ENCODE results near the gene RGL1.
A peak's percentile ranks its signal among the peaks of the same experiment; 100 is the strongest.
"Not testable (repeated sequence)": the region's sequence is repeated elsewhere in the genome, so short reads cannot be mapped to it uniquely, and the experiment has no call there.

Gene RGL1

DNA sequence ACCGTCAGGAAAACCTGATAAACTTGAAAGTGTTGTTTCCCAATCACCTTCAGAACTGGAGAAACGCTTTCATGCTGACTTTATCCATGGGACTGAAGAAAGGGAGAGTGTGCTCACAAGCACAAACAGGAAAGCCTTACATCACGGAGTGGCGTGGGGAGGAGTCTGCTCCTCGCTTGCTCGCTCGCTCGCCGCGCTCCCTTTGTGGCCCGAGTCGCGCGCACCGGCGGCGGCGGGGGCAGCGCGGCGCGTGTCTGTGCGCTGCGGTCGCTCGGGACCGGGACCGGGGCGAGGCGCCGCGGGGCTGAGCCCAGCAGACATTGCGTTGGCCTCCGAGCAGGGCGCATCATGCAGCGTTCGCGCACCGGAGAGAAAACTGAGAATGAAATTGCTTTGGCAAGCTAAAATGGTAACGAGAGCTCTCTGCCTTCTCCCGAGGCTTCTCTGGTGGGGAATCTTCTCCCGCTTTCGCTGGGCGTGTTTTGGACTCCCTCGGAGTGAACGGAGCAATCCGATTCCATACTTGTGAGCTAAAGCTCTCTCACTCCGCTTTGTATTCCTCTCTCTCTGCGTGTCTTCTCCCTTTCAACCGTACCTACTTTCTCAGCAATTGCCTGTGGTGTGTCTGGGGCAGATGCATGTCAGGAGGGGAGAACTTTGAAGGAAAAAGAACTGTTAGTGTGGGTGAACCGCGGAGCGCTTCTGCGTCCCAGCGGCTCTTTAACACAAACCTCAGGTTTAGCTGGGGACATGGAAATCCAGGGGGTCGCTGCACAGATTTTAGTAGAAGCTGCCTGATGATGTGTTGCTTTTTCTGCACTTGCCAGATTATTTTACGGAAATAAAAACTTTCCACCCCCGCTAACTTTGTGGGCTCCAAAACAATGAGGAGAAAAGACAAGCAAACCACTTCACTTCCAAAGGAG, at the start of gene RGL1:
Gene RGL1 (plus strand): TSS at position 205 of the 926 bp plus-strand sequence. CDS start 178 bp downstream, at position 383.
- H2AFZ ChIP-seq (ENCODE audit: low read depth, low read length): peak within 1 kb of the TSS; percentile 82
- peaks cover 21% of the 10 kb centered on the region for H3K4me1 ChIP-seq (ENCODE audit: insufficient read depth, low read length)
- no peaks in the 10 kb centered on the region for H3K27me3 ChIP-seq (ENCODE audit: insufficient read depth, low read length)
- no peaks in the 10 kb centered on the region for H3K36me3 ChIP-seq (ENCODE audit: insufficient read depth, low read length)
- H3K9me3 ChIP-seq (ENCODE audit: low read length): peaks cover 6% of the 10 kb centered on the region
- H3K4me3 ChIP-seq (ENCODE audit: low read length): peak within 1 kb of the TSS; percentile 57

DNA sequence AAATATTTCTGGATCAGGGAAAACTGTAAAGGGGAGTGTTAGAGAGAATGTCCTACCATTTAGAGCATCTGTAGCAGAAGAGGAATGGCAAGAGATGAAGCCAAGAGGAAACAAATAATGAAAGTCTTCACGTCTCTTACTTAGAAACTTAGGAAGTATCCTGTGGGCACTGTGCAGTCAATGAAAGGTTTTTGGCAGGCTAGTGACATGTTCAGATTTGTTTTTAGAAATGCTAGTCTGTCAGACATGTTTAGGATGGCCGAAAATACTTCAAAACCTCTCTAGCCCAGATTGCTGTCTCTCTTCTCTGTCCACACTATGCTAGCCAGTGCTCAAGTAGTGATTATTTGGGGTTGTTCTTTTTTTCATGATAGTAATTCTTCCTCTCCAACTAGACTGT, 48.6 kb upstream of the RGL1 start:
- Histone ChIP-seq H3K36me3 (ENCODE audit: insufficient read depth, low read length) (no peaks in the 10 kb centered on the region), H3K4me3 (ENCODE audit: low read length) (no peak overlapping the region), H3K4me1 (ENCODE audit: insufficient read depth, low read length) (no peaks in the 10 kb centered on the region), H3K9me3 (ENCODE audit: low read length) (peaks cover 3% of the 10 kb centered on the region), H2AFZ (ENCODE audit: low read depth, low read length) (no peak overlapping the region), H3K27me3 (ENCODE audit: insufficient read depth, low read length) (no peaks in the 10 kb centered on the region)

DNA sequence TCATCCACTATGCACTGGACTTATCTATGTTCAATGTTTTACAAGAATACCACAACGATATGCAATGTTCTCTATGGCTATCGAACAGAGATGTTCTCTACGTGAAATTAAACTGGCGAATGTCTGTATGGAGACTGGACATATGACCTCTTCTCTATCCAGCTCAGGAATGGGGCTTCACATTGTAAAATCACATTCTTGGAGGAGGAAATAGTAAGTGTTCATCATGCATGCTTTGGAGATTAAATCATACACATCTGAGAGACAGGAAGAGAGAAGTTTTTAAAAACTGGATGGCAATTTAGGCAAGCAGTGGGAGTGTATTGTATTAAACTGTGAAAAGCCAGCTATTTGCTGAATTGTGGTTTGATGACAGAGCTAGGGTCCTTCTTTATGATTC, 47.9 kb upstream of the RGL1 start:
- H3K9me3 ChIP-seq (ENCODE audit: low read length): peaks cover 3% of the 10 kb centered on the region
- no peak overlapping the region for H2AFZ ChIP-seq (ENCODE audit: low read depth, low read length)
- no peaks in the 10 kb centered on the region for H3K27me3 ChIP-seq (ENCODE audit: insufficient read depth, low read length)
- H3K4me3 ChIP-seq (ENCODE audit: low read length): no peak overlapping the region
- no peaks in the 10 kb centered on the region for H3K4me1 ChIP-seq (ENCODE audit: insufficient read depth, low read length)
- H3K36me3 ChIP-seq (ENCODE audit: insufficient read depth, low read length): no peaks in the 10 kb centered on the region

DNA sequence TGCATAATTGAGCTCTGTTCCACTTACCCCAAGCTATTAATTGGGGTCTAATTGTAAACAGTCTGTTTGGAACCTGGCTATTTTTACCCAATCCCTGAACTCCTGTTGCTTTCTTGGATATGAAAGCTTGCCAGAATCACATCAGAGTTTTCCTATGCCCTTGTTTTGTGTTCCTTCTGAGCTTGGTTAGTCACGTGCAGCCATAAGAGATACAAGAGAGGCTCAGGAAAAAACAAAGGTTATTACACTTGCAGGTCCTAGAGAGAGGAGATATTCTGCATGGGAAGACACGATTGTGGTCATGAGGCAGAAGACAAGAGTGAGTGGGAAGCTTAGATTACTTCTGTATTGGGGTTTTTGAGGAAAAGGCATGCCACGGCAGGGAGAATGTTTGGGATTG, 46.0 kb upstream of the RGL1 start:
- Histone ChIP-seq H2AFZ (ENCODE audit: low read depth, low read length) (no peak overlapping the region), H3K9me3 (ENCODE audit: low read length) (peaks cover 2% of the 10 kb centered on the region), H3K4me3 (ENCODE audit: low read length) (no peak overlapping the region), H3K27me3 (ENCODE audit: insufficient read depth, low read length) (no peaks in the 10 kb centered on the region), H3K4me1 (ENCODE audit: insufficient read depth, low read length) (no peaks in the 10 kb centered on the region), H3K36me3 (ENCODE audit: insufficient read depth, low read length) (no peaks in the 10 kb centered on the region)

DNA sequence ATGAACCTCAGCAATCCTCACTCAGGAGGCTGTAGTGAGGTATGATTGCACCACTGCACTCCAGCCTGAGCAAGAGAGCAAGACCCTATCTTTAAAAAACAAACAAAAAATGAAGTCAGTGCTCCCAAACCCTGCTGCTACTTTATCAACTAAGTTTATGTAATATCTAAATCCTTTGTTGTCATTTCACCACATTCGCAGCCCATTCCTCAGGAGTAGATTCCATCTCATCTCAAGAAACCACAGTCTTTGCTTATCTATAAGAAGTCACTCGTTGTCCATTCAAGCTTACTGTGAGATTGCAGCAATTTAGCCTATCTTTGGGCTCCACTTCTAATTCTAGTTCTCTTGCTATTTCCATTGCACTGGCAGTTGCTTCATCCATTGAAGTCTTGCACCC, 44.3 kb upstream of the RGL1 start:
- Histone ChIP-seq H3K4me1 (ENCODE audit: insufficient read depth, low read length) (no peaks in the 10 kb centered on the region), H2AFZ (ENCODE audit: low read depth, low read length) (no peak overlapping the region), H3K4me3 (ENCODE audit: low read length) (no peak overlapping the region), H3K9me3 (ENCODE audit: low read length) (peaks cover 6% of the 10 kb centered on the region), H3K36me3 (ENCODE audit: insufficient read depth, low read length) (no peaks in the 10 kb centered on the region), H3K27me3 (ENCODE audit: insufficient read depth, low read length) (no peaks in the 10 kb centered on the region)

DNA sequence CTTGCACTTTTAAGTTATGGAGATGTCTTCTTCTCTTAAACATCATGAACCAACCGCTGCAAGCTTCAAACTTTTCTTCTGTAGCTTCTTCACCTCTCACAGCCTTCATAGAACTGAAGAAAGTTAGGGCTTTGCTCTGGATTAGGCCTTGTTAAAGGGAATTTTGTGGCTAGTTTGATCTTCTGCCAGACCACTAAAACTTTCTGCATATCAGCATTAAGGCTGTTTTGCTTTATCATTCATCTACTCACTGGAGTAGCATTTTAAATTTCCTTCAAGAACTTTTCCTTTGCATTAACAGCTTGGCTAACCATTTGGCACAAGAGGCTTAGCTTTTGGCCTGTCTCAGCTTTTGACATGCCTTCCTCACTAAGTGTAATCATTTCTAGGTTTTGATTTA, 43.0 kb upstream of the RGL1 start:
- Histone ChIP-seq H3K4me3 (ENCODE audit: low read length) (no peak overlapping the region), H2AFZ (ENCODE audit: low read depth, low read length) (no peak overlapping the region), H3K4me1 (ENCODE audit: insufficient read depth, low read length) (no peaks in the 10 kb centered on the region), H3K36me3 (ENCODE audit: insufficient read depth, low read length) (no peaks in the 10 kb centered on the region), H3K27me3 (ENCODE audit: insufficient read depth, low read length) (no peaks in the 10 kb centered on the region), H3K9me3 (ENCODE audit: low read length) (peaks cover 6% of the 10 kb centered on the region)

DNA sequence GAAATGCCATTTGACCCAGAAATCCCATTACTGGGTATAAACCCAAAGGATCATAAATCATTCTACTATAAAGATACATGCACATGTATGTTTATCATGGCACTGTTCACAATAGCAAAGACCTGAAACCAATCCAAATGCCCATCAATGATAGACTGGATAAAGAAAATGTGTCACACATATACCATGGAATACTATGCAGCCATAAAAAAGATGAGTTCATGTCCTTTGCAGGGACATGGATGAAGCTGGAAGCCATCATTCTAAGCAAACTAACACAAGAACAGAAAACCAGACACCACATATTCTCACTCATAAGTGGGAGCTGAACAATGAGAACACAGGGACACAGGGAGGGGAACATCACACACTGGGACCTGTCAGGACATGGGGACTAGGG, 42.1 kb upstream of the RGL1 start:
- H3K27me3 ChIP-seq (ENCODE audit: insufficient read depth, low read length); H3K36me3 ChIP-seq (ENCODE audit: insufficient read depth, low read length); H3K4me3 ChIP-seq (ENCODE audit: low read length); H3K9me3 ChIP-seq (ENCODE audit: low read length); H3K4me1 ChIP-seq (ENCODE audit: insufficient read depth, low read length); H2AFZ ChIP-seq (ENCODE audit: low read depth, low read length): not testable (repeated sequence)

DNA sequence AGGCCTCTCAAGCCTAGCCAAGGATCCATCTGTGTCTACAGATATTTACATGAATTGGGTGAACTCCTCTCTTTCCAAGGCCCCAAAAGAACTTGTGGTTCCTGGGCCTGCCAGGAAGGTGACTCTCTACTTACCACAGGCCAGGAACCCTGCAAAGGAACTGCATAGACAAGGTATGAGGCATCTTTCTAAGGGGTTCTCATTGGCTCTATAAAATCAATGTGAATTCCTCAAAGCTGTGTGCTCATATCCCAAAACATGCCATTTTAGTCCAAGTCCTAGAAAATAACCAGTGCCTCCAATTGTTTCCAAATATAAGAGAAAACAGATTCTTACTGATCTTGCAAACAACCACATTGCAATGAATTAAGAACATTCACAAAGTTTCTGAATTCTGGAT, 39.9 kb upstream of the RGL1 start:
- Histone ChIP-seq H3K9me3 (ENCODE audit: low read length) (peaks cover 6% of the 10 kb centered on the region), H3K27me3 (ENCODE audit: insufficient read depth, low read length) (no peaks in the 10 kb centered on the region), H3K4me3 (ENCODE audit: low read length) (no peak overlapping the region), H2AFZ (ENCODE audit: low read depth, low read length) (no peak overlapping the region), H3K4me1 (ENCODE audit: insufficient read depth, low read length) (no peaks in the 10 kb centered on the region), H3K36me3 (ENCODE audit: insufficient read depth, low read length) (no peaks in the 10 kb centered on the region)

DNA sequence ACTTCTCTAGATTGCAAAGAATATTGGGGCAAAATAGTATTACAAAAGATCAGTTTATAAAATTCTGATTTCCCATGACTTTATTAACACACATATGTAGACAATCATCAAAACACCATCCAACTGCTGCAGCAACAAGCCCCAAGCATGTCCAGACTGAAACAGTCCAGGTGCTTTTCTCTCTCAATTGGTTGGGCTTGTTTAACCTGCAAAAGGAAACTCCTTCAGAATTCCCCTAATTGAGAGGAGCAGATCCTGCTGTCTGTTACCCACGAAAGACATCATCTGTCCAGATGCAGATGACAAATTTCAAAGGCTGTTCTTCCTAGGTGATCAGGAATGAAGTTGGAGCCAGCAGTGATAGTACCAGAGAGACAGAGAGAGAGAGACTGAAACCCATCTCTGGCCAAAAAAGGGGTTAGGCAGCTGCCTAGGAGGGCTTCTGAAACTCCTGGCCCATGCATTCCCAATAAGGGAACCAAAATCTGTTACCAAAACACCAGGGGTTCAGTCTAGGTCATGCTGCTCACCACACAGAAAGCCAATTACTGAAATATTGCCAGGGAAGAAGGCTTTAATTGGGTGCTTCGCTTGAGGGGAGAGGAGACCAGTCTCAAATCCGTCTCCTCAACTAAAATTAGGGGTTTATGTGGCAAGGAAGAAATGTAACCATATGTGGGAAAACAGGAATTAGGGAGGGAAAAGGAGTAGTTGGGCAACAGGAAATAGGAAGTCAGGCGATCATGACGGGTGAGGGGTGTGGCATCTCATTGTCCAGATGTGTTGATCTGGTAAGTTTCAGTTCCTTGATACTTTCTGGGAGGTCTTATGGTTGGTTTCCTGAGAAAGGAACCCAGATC, 34.7 kb upstream of the RGL1 start:
- Histone ChIP-seq H3K36me3 (ENCODE audit: insufficient read depth, low read length) (no peaks in the 10 kb centered on the region), H3K9me3 (ENCODE audit: low read length) (peaks cover 6% of the 10 kb centered on the region), H3K4me3 (ENCODE audit: low read length) (no peak overlapping the region), H3K27me3 (ENCODE audit: insufficient read depth, low read length) (no peaks in the 10 kb centered on the region), H3K4me1 (ENCODE audit: insufficient read depth, low read length) (no peaks in the 10 kb centered on the region), H2AFZ (ENCODE audit: low read depth, low read length) (no peak overlapping the region)

DNA sequence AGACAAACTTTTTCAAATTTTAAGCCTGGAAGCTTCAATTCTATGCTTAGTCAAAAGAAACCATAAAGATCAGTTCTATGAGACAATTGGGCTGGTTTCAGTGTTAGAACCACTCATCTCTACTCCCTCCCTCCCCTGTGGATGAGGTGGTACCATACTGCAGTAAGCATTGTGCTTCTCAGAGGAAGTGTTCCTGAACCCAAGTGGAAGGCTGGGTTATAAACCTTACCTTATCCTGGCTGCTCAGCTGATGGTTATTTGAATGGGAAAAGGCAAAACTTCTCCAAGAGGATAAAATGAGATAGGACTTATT, 34.1 kb upstream of the RGL1 start:
- H3K9me3 ChIP-seq (ENCODE audit: low read length): peaks cover 6% of the 10 kb centered on the region
- H3K36me3 ChIP-seq (ENCODE audit: insufficient read depth, low read length): no peaks in the 10 kb centered on the region
- H3K4me3 ChIP-seq (ENCODE audit: low read length): no peak overlapping the region
- H3K27me3 ChIP-seq (ENCODE audit: insufficient read depth, low read length): no peaks in the 10 kb centered on the region
- H2AFZ ChIP-seq (ENCODE audit: low read depth, low read length): no peak overlapping the region
- no peaks in the 10 kb centered on the region for H3K4me1 ChIP-seq (ENCODE audit: insufficient read depth, low read length)

DNA sequence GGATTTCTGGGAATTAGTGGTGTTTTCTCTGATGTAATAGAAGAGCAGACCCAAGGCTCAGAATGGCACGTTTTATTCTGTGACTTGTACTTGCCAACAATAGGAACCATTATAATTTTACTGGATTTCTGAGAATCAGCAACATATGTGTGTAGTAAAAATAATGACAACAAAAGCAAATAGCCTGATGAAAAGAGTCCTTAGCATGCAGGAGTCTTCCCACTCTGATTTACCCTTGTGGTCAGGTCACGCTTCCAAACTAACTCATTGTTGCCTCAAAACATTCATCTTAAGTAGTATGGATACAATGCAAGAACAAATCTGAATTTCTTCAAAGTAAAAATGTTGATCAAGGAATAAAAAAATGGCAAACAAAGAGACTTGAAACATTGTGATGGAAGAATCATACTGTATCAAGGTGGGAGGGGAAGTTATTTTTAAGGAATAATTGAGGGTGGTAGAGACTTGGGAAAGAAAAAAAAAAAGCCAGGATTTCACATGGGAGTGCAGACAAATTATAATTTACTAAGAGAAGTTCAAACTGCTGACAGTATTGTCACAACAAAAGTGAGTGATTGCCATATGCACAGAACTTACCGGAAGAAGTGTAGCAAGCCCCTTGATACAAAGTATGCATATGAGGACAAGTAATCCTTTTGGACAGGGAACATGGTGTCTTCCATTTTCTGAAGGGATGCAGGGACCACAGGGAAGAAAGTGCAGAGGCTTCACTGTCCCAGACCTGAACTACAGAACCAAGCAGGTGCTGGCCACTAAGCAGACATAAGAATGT, 31.2 kb upstream of the RGL1 start:
- Histone ChIP-seq H2AFZ (ENCODE audit: low read depth, low read length) (no peak overlapping the region), H3K9me3 (ENCODE audit: low read length) (peaks cover 6% of the 10 kb centered on the region), H3K27me3 (ENCODE audit: insufficient read depth, low read length) (no peaks in the 10 kb centered on the region), H3K4me1 (ENCODE audit: insufficient read depth, low read length) (no peaks in the 10 kb centered on the region), H3K4me3 (ENCODE audit: low read length) (no peak overlapping the region), H3K36me3 (ENCODE audit: insufficient read depth, low read length) (no peaks in the 10 kb centered on the region)

DNA sequence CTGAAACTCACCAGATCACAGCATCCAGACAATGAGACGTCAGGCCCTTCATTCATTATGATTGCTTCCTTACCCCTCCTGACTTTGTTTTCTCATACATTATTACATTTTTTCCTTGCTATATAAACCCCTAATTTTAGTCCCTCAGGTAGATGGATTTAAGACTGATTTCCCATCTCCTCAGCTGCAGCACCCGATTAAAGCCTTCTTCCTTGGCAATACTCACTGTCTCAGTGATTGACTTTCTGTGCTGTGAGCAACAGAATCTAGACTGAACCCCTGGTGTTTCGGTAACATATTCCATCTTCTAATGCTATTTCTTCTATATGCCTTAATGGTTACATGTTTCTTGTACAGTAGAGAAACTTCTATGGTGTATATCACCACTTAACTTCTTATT, 30.0 kb upstream of the RGL1 start:
- Histone ChIP-seq H2AFZ (ENCODE audit: low read depth, low read length) (no peak overlapping the region), H3K27me3 (ENCODE audit: insufficient read depth, low read length) (no peaks in the 10 kb centered on the region), H3K4me1 (ENCODE audit: insufficient read depth, low read length) (no peaks in the 10 kb centered on the region), H3K9me3 (ENCODE audit: low read length) (peaks cover 6% of the 10 kb centered on the region), H3K4me3 (ENCODE audit: low read length) (no peak overlapping the region), H3K36me3 (ENCODE audit: insufficient read depth, low read length) (no peaks in the 10 kb centered on the region)

DNA sequence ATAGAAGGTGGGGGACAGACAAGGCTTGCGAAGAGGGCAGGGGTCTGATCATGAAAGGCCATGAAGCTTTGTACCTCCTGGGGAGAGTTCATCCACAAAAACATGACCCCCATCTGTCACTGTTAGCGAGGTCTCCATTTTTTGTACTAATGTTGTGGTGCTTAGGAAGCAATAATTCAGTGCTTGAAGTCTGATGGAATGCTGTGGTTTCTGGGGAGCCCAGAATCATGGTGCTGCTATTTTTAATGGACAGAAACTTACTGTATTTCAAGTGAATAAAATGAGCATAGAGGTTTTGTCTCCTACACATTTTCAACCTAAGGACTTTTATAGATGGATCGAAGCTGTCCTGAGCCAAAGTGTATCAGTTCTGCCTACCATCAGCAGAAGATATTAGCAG, 28.2 kb upstream of the RGL1 start:
- H3K36me3 ChIP-seq (ENCODE audit: insufficient read depth, low read length): no peaks in the 10 kb centered on the region
- H3K27me3 ChIP-seq (ENCODE audit: insufficient read depth, low read length): no peaks in the 10 kb centered on the region
- no peaks in the 10 kb centered on the region for H3K4me1 ChIP-seq (ENCODE audit: insufficient read depth, low read length)
- H3K4me3 ChIP-seq (ENCODE audit: low read length): no peak overlapping the region
- H3K9me3 ChIP-seq (ENCODE audit: low read length): peaks cover 2% of the 10 kb centered on the region
- no peak overlapping the region for H2AFZ ChIP-seq (ENCODE audit: low read depth, low read length)

Measured in neuron (in vitro differentiated cells).